HG02973 (cell line): ENCODE measurements around the gene STARD8.

Experiments used
- ATAC-seq: cut with Tn5 transposase; IDR thresholded peaks from one replicate; pipeline ENCODE4 v1.9.1; 2021; ENCODE audit warnings: moderate library complexity; ENCODE audit not compliant: unreplicated experiment

STARD8 gene

DNA sequence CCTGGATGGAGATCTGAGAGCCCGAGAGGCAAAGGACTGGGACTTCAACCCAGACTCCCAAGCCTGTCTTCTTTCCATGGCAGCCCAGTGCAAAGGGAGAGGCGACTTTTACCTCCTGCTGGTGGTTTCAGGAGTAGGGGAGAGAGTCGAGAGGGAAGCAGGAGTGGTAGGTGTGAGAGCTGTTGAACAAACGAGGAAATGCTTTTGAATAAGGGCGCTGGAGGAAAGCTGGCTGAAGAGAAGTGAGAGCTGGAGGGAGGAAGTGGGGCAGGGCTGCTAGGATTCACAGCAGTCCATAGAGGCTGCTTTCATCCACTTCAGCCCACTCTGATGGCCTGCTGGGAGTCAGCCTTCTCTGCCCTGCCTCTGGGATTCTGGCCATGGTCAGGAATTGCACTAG, 99.5 kb downstream of the STARD8 start:
- no peak for ATAC-seq

DNA sequence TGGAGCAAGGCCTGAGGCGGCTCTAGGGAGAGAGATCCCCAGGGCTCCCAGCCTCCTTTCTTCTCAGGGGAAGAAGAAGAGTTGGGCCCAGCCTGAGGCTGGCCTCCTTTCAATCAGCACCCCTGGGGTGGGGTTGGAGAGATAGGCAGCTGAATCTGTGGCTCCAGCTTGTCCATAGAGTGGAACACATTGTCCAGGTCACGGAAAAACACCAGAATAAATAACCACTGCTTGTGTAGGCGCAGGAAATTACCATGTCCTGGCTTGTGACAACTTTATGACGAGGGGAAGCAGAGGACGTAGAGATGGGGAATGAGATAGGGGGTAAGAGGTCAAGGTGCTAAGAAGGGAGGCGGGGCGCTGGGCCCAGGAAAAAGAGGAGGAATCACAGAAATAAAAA, 100.6 kb downstream of the STARD8 start:
- no peak for ATAC-seq

DNA sequence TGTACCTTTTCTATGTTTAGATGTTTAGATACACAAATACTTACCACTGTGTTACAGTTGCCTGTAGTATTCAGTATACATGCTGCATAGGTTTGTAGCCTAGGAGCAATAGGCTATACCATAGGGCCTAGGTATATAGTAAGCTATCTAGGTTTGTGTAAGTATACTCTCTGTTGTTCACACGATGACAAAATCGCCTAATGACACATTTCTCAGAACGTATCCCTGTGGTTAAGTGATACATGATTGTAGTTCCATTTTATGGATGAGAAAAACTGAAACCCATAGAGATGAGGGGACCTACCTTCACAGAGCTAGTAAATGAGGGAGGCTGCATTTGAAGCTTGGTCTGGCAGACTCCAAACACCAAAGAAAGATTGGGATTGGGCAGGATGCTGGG, 102.0 kb downstream of the STARD8 start:
- no peak for ATAC-seq

DNA sequence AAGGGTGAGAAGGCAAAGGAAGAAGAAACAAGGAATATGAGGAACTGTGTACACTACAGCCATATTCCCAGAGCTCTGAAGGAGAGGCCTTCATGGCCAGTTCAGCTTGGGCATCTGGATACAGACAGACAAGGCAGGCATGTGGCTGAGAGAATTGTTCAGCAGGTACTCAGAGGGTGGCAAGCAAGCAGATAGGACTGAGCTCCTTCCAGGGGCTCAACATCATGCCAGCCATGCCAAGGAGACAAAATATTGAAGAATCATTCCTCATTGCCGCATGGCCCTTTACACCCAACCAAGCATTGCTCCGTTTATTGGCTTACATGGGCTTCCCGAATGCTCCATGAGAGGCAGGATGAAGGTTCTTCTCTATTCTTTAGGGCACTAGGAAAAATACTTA, 102.8 kb downstream of the STARD8 start:
- no peak for ATAC-seq

DNA sequence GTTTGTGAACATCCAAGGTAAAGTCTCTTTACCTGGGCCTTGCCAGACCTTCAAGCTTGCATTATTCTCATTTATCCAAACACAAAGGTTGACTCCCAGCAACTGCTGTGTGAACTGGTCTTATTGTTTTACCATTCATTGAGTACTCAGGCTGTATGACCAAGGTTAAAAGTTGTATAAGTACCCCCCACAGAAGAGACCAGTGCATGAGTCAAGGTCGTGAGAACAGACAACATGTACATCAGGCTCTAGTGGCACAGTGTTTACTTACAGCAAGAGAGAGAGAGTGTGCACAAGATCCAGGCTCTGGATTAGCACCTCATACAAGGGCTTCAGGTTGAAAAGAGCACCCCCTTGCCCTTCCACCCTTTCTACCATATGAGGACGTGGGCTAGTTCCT, 103.9 kb downstream of the STARD8 start:
- no peak for ATAC-seq

DNA sequence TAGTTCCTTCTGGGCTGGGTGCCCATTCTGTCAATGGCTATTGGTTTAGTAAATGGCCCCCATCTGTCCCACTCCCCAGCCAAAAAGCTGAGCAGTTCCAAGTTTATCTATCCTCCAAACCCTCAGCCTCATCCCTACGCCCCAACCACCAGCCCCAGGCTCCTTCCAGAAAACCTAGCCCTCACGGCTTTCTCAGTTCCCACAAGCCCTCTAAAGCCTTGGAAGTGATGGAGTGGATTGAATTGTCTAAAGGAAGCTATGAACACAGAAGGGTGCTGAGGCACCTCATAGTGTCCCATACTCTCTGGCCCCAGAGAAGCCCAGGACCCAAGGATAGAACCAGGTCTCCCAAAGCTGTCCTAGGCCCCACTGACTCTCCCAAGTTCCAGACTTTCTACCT, 105.8 kb downstream of the STARD8 start:
- ATAC-seq: no peak

DNA sequence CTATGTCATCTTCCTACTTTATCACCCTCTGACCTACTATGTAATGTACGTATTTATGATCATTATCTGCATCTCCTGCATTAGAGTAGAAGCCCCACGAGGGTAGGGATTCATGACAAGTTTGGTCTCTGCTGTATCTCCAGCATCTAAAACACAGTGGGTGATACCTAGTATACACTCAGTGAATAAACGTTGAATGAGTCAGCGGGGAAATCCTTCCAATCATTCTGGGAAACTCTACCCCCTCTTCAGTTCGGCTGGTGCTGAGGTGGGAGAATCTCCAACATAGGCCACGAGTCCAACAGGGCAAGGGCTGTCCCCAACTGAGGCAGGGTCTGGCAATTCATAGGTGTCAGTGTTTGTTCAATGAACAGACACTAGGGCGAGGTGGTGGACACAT, 106.9 kb downstream of the STARD8 start:
- ATAC-seq: no peak

DNA sequence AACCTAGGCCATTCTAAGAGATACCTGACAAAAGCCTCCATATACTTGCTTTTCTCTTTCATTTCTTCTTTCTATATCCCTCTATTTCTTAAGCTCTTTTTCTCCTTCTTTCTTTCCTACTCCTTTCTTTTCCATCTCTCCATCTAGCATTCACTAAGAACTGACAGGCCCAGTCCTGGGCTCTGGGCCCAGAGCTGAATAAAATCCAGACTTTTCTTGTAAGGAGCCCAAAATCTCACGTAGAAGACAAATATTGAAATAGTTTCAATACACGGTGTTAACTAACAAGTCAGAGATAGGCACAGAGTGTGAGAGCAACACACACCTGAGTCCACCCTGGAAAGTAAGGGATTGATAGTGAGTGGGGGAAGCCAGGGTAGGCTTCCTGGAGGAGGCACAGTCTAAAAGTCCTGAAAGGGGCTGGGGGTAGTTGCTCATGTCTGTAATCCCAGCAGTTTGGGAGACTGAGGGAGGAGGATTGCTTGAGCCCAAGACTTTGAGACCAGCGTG, 108.2 kb downstream of the STARD8 start:
- ATAC-seq: no peak

DNA sequence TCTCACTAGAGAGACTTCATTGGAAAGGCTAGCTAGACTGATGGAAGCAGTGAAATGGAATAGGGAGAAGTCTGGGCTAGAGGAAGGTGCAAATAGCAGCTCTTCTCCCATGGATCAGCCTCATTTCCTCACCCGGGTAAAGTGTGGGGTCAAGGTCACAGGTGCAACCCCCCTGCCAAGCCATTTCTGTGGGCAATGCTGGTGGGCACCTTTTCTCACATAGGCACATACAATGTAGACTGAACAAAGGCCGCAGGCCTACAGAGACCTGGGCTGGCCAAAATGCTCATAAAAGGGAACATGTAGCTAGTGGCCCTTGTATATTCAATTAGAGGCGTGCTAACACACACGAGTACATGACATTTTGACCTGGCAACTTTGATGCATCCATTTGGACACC, 109.9 kb downstream of the STARD8 start:
- no peak for ATAC-seq

DNA sequence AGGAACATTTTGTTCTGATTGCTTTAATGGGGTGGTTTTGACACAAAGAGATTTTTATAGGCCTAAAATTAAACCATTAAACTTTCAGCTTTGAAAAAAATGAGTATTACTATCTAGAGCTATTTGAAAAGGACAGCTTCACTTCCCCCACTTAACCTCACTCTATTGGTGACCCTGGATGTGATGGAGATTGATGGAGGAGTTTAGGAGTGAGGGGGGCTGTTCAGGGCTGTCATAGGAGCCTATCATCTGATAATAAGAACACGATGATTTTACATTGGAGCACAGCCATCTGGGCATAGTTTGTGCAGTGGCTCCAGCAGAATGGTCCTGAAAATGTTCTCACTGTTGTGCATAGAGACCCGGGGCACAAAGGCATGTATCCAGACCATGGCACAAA, 110.3 kb downstream of the STARD8 start:
- no peak for ATAC-seq

DNA sequence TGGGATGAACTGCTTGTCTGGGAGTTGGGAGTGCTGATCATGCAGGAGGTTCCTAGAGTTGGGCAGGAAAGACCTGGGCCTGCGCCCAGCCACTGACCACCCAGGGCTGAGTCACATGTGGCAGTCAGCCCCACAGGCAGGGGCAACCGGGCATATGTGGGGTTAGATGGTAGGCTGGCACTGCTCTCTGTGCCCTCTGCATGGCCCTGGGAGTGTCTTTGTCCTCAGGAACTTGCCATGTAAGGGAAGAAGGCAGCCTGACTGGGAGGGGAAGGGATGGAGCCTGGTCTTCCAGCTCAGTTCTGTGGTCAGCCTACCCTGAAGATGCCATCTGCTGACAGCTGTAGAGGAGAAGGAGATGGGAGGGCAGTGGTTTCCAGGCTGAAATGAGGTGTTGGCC, 111.2 kb downstream of the STARD8 start:
- no peak for ATAC-seq

DNA sequence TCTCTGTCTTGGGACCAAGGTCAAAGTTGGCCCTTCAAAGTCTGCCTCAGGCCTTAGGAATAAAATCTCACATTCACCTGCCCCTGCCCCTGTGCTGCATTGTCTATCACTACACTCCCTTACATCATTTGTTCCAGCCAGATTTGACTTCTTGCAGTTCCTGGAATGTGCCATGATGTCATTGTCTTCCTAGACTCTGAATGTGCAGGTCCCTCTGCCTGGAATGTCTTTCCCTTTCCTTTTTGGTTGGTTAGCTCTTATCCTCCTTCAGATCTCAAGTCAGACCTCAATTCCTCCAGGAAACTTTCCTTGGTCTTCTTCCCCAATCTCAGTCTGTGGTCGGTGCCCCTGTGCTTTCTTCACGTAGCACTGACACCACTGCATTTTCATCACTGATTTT, 113.6 kb downstream of the STARD8 start:
- ATAC-seq: no peak

DNA sequence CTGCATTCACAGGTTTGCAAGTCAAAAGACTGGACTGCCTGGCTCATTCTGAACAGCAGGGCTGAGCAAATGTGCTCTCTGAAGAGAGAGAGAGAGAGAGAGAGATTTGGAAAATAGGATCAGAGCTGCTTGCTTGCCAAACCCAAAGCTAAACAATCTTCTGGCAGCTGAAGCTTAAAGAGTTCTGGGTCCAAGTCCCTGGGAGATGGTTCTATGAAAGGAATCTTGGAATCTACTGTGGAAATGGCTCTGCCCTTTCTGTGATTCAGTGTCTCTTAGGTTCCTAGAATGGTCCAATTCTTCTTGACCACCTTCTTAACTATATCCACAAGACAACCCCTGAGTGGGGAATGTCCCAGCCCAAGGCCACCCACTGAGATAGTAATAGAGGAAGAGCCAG, 115.3 kb downstream of the STARD8 start:
- no peak for ATAC-seq

DNA sequence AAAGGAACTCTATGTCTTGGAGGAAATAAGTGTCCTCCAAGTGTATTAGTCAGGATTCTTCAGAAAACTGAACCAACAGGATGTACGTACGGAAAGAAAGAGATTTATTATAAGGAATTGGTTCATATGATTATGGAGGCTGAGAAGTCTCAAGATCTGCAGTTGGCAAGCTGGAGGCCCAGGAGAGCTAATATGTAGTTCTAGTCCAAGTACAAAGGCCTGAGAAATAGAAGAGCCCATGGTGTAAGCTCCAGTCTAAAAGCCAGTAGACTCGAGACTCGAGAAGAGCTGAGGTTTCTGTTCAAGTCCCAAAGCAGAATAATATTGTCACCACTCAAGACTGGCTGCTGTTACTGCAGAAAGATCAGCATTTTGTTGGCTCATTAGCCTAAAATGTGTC, 116.0 kb downstream of the STARD8 start:
- ATAC-seq: no peak
